H1 (cell line): ENCODE measurements around the gene EGFR. TPM values are rescaled to one million over a fixed set of nuclear protein-coding genes. Genes with fewer than 3 reads are reported as not detected.

Experiments
- CTCF ChIA-PET: fragments of 300-600 bp; sonication (Branson Sonifier 250); formaldehyde crosslinking; loops from one replicate; lab custom pipeline; 2021; ENCODE audit not compliant: partially characterized antibody; lab: Charles Lee
- POLR2A ChIA-PET: fragments of 300-600 bp; sonication (Branson Sonifier 250); formaldehyde crosslinking; loops from one replicate; lab custom pipeline; 2021; ENCODE audit warnings: inconsistent platforms; ENCODE audit not compliant: partially characterized antibody; lab: Charles Lee
- DNase-seq, 2 experiments: peaks; one replicate each; pipeline versions ENCODE4 v3.0.0 to v3.0.0-alpha.2; 2010 to 2022; ENCODE audit warnings: low spot score in 2 of 2, low read depth in 1 of 2, mixed read lengths in 1 of 2
- FAIRE-seq: peaks from 2 replicates; lab custom pipeline; 2011; peaks lifted over from hg19 to GRCh38; lab: Jason Lieb, UNC
- H2AFZ ChIP-seq: 2 replicates; pipeline ENCODE4 v1.8.1; 2012; ENCODE audit warnings: low read length, inconsistent platforms
- H2AK5ac ChIP-seq: 2 replicates; pipeline ENCODE4 v1.6.1; 2013; ENCODE audit warnings: low read depth, low read length
- H2BK120ac ChIP-seq: replicated peaks from 2 replicates; pipeline ENCODE3; 2013; ENCODE audit warnings: low read depth, low read length, inconsistent platforms
- H2BK12ac ChIP-seq: 2 replicates; pipeline ENCODE4 v1.6.1; 2013; ENCODE audit warnings: low read depth, low read length
- H2BK15ac ChIP-seq: 2 replicates; pipeline ENCODE4 v1.6.1; 2013; ENCODE audit warnings: low read length
- H2BK20ac ChIP-seq: 2 replicates; pipeline ENCODE4 v1.6.1; 2013; ENCODE audit warnings: low read length
- H2BK5ac ChIP-seq: 2 replicates; pipeline ENCODE4 v1.6.1; 2013; ENCODE audit warnings: low read depth, low read length
- H3K14ac ChIP-seq: 2 replicates; pipeline ENCODE4 v1.6.1; 2013; ENCODE audit warnings: inconsistent platforms; ENCODE audit not compliant: insufficient read length
- H3K18ac ChIP-seq: 2 replicates; pipeline ENCODE4 v1.6.1; 2013; ENCODE audit warnings: low read length; ENCODE audit errors: extremely low read depth
- H3K23ac ChIP-seq: 2 replicates; pipeline ENCODE4 v1.6.1; 2013; ENCODE audit warnings: inconsistent platforms; ENCODE audit not compliant: insufficient read length
- H3K23me2 ChIP-seq: 2 replicates; pipeline ENCODE4 v1.6.1; 2013; ENCODE audit warnings: low read depth, low read length
- H3K27ac ChIP-seq: 2 replicates; pipeline ENCODE4 v1.6.1; 2011; ENCODE audit warnings: low read depth, low read length, inconsistent platforms
- H3K27me3 ChIP-seq, 4 experiments: replicated peaks in 1 of 4; 1 replicate in 1 of 4; 2 replicates in 3 of 4; pipeline versions ENCODE4 v1.6.1 to v1.8.1; 2011 to 2013; ENCODE audit warnings: low read length in 3 of 4, mild to moderate bottlenecking in 3 of 4, inconsistent platforms in 2 of 4, mixed read lengths in 2 of 4, moderate library complexity in 1 of 4; ENCODE audit not compliant: control insufficient read depth in 3 of 4, insufficient read depth in 3 of 4; ENCODE audit errors: extremely low read depth in 1 of 4
- H3K36me3 ChIP-seq, 4 experiments: 2 replicates each; pipeline versions ENCODE4 v1.6.1 to v1.8.1; 2011 to 2013; ENCODE audit warnings: mild to moderate bottlenecking in 4 of 4, low read length in 3 of 4, moderate library complexity in 2 of 4, control low read depth in 1 of 4, inconsistent platforms in 1 of 4; ENCODE audit not compliant: insufficient read depth in 4 of 4, control insufficient read depth in 2 of 4
- H3K4ac ChIP-seq: replicated peaks from 2 replicates; pipeline ENCODE3; 2013; ENCODE audit warnings: low read length, low read depth, mixed read lengths, inconsistent platforms; ENCODE audit not compliant: insufficient read length
- H3K4me1 ChIP-seq, 4 experiments: replicated peaks in 1 of 4; 1 replicate in 1 of 4; 2 replicates in 3 of 4; pipeline versions ENCODE4 v1.6.1 to v1.8.1; 2011 to 2013; ENCODE audit warnings: low read length in 3 of 4, inconsistent platforms in 2 of 4, mixed read lengths in 1 of 4; ENCODE audit not compliant: insufficient read depth in 4 of 4, control insufficient read depth in 3 of 4
- H3K4me2 ChIP-seq, 2 experiments: 2 replicates each; pipeline versions ENCODE4 v1.6.1 to v1.8.1; 2011 to 2013; ENCODE audit warnings: low read depth in 2 of 2, low read length in 2 of 2, control low read depth in 1 of 2, inconsistent platforms in 1 of 2, mild to moderate bottlenecking in 1 of 2; ENCODE audit not compliant: insufficient read depth in 1 of 2
- H3K4me3 ChIP-seq, 4 experiments: fragments of 200-600, 300-600 bp in 1 of 4; sonication (generic), shearing (Covaris generic), sonication (Bioruptor Twin) in 1 of 4; 2 replicates each; pipeline versions ENCODE4 v1.5.1 to v1.8.1; 2011 to 2016; ENCODE audit warnings: low read length in 4 of 4, low read depth in 3 of 4, control low read depth in 2 of 4, inconsistent platforms in 2 of 4, mild to moderate bottlenecking in 2 of 4, mixed read lengths in 1 of 4, moderate library complexity in 1 of 4; ENCODE audit not compliant: insufficient read depth in 2 of 4; ENCODE audit errors: extremely low read depth in 1 of 4
- H3K56ac ChIP-seq: replicated peaks from 2 replicates; pipeline ENCODE3; 2013; ENCODE audit warnings: low read depth, mild to moderate bottlenecking, mixed read lengths, low read length, inconsistent platforms; ENCODE audit not compliant: insufficient read length
- H3K79me1 ChIP-seq: 2 replicates; pipeline ENCODE4 v1.6.1; 2013; ENCODE audit warnings: low read depth, low read length, control low read depth
- H3K79me2 ChIP-seq, 2 experiments: 2 replicates each; pipeline versions ENCODE4 v1.6.1 to v1.8.1; 2012 to 2013; ENCODE audit warnings: low read length in 2 of 2, mild to moderate bottlenecking in 2 of 2, inconsistent platforms in 1 of 2; ENCODE audit not compliant: insufficient read depth in 2 of 2, control insufficient read depth in 1 of 2
- H3K9ac ChIP-seq, 4 experiments: replicated peaks in 1 of 4; 1 replicate in 1 of 4; 2 replicates in 3 of 4; pipeline versions ENCODE4 v1.6.1 to v1.8.1; 2011 to 2013; ENCODE audit warnings: low read depth in 3 of 4, low read length in 3 of 4, control low read depth in 2 of 4, mild to moderate bottlenecking in 2 of 4, moderate library complexity in 2 of 4, inconsistent platforms in 1 of 4; ENCODE audit errors: extremely low read depth in 1 of 4
- H3K9me3 ChIP-seq, 2 experiments: 2 replicates each; pipeline versions ENCODE4 v1.6.1 to v1.8.1; 2012 to 2013; ENCODE audit warnings: mild to moderate bottlenecking in 2 of 2, moderate library complexity in 2 of 2, control low read depth in 1 of 2, inconsistent platforms in 1 of 2, low read depth in 1 of 2, low read length in 1 of 2, mixed read lengths in 1 of 2; ENCODE audit not compliant: insufficient read depth in 2 of 2
- H4K20me1 ChIP-seq, 2 experiments: replicated peaks in 1 of 2; 2 replicates each; pipeline versions ENCODE3 to v1.8.1; 2011 to 2013; ENCODE audit warnings: inconsistent platforms in 2 of 2, low read length in 2 of 2, mild to moderate bottlenecking in 1 of 2; ENCODE audit not compliant: insufficient read depth in 2 of 2, control insufficient read depth in 1 of 2
- H4K5ac ChIP-seq: 2 replicates; pipeline ENCODE4 v1.6.1; 2013; ENCODE audit warnings: low read length, low read depth, mixed read lengths, inconsistent platforms; ENCODE audit not compliant: insufficient read length
- H4K8ac ChIP-seq: 2 replicates; pipeline ENCODE4 v1.8.0; 2013; ENCODE audit warnings: mild to moderate bottlenecking, moderate library complexity, low read length, inconsistent platforms; ENCODE audit not compliant: insufficient read depth; ENCODE audit errors: extremely low read depth
- H4K91ac ChIP-seq: replicated peaks from 2 replicates; pipeline ENCODE3; 2013; ENCODE audit warnings: low read length, mixed read lengths, inconsistent platforms; ENCODE audit not compliant: insufficient read length
- ASH2L ChIP-seq: fragments of 200-600, 300-600 bp; sonication (generic); IDR thresholded peaks from one replicate; pipeline ENCODE4 v1.7.1; 2017; ENCODE audit warnings: low read length
- BRCA1 ChIP-seq: IDR thresholded peaks from 2 replicates; pipeline ENCODE4 v1.6.1; 2012; ENCODE audit warnings: low read depth, low read length, improper control_type of control experiment
- CEBPB ChIP-seq: IDR thresholded peaks from 2 replicates; pipeline ENCODE4 v1.6.1; 2012; ENCODE audit warnings: low read depth, low read length
- KDM1A ChIP-seq: fragments of 200-600, 300-600 bp; sonication (generic); IDR thresholded peaks from 2 replicates; pipeline ENCODE4 v1.7.1; 2016; ENCODE audit warnings: mild to moderate bottlenecking, low read length, borderline replicate concordance
- KDM5A ChIP-seq: fragments of 200-600 bp; IDR thresholded peaks from 2 replicates; pipeline ENCODE4 v1.7.1; 2012; ENCODE audit warnings: mild to moderate bottlenecking, low read length, inconsistent platforms, mixed read lengths
- MAX ChIP-seq: IDR thresholded peaks from 2 replicates; pipeline ENCODE4 v1.6.1; 2012; ENCODE audit warnings: inconsistent platforms
- NRF1 ChIP-seq: IDR thresholded peaks from 2 replicates; pipeline ENCODE4 v1.6.1; 2011; ENCODE audit warnings: mild to moderate bottlenecking, low read depth, low read length, improper control_type of control experiment
- PHF8 ChIP-seq: fragments of 200-600 bp; sonication (generic); conservative IDR thresholded peaks from 2 replicates; pipeline ENCODE4 v1.7.1; 2012; ENCODE audit warnings: low read depth, mild to moderate bottlenecking, inconsistent platforms, low read length, moderate library complexity
- POLR2AphosphoS5 ChIP-seq: IDR thresholded peaks from 2 replicates; pipeline ENCODE4 v1.6.1; 2011; ENCODE audit warnings: low read depth, low read length
- RAD21 ChIP-seq, 2 experiments: IDR thresholded peaks in 1 of 2; conservative IDR thresholded peaks in 1 of 2; 2 replicates each; pipeline ENCODE4 v1.6.1; 2011; ENCODE audit warnings: low read depth in 2 of 2, low read length in 2 of 2, improper control_type of control experiment in 1 of 2, inconsistent platforms in 1 of 2, mild to moderate bottlenecking in 1 of 2, moderate library complexity in 1 of 2
- RFX5 ChIP-seq: IDR thresholded peaks from 2 replicates; pipeline ENCODE4 v1.6.1; 2011; ENCODE audit warnings: low read depth, low read length, improper control_type of control experiment, borderline replicate concordance
- SP2 ChIP-seq: IDR thresholded peaks from 2 replicates; pipeline ENCODE4 v1.6.1; 2012; ENCODE audit warnings: mild to moderate bottlenecking, low read length, inconsistent platforms
- TEAD4 ChIP-seq: IDR thresholded peaks from 2 replicates; pipeline ENCODE4 v1.6.1; 2012; ENCODE audit warnings: low read depth, low read length, inconsistent platforms, mixed read lengths
- USF2 ChIP-seq: IDR thresholded peaks from 2 replicates; pipeline ENCODE4 v1.6.1; 2011; ENCODE audit warnings: low read length, improper control_type of control experiment
- WGBS, 2 experiments: shearing (Covaris generic) in 1 of 2; methylation state at CpG; one replicate each; pipeline versions ENCODE4 v1.1.6 to v1.1.7; 2013 to 2015; ENCODE audit warnings: low lambda C conversion rate in 2 of 2, mixed read lengths in 2 of 2, inconsistent platforms in 1 of 2, low coverage in 1 of 2, missing lambda C conversion rate in 1 of 2; ENCODE audit not compliant: insufficient replicate concordance in 2 of 2, insufficient coverage in 1 of 2, insufficient read length in 1 of 2; ENCODE audit errors: extremely low coverage in 1 of 2, missing lambda C conversion rate in 1 of 2; 5-methylcytosine and 5-hydroxymethylcytosine counted together
- polyA plus RNA-seq, 7 experiments: library from polyadenylated mRNA; depleted of rRNA in 3 of 7; stranded (reverse) in 5 of 7; unstranded in 2 of 7; fragments of >200 nt in 5 of 7; fragments of 200-250 nt in 2 of 7; gene quantifications; 1 replicate in 5 of 7; 2 replicates in 1 of 7; 4 replicates in 1 of 7; pipeline versions ENCODE4 v1.2.1 to v1.2.3, GENCODE V29; 2011 to 2013; ENCODE audit warnings: missing spikeins in 2 of 7, mixed read lengths in 2 of 7
- total RNA-seq: library from RNA; stranded (reverse); fragmentation: NEBNext Ultra II Directional; extraction: Animal tissue kit (Norgen Biotek cat#: 25700); gene quantifications from 2 replicates; pipeline ENCODE4 v1.2.1, GENCODE V29; 2021

EGFR gene
- total and polyA plus RNA-seq, 2 of the 8 experiments (the other 6 are each of a cell fraction or from before 2014, with no cell fraction given), result 1.9 to 5.8 TPM

- Histone ChIP-seq H4K8ac (no peak overlapping the region), H3K79me2 (no peaks in the 10 kb centered on the region), H3K23me2 (peaks cover 2% of the 10 kb centered on the region; the same call in 1 of the 2 replicates), H4K5ac (no peak overlapping the region), H3K23ac (no peak overlapping the region), H3K4me3 (no peak overlapping the region), H3K9me3 (no peaks in the 10 kb centered on the region), H4K20me1 (peaks cover 0 to 4% of the 10 kb centered on the region in 2 experiments), H2BK12ac (no peak overlapping the region), H3K18ac (no peak overlapping the region), H3K56ac (no peak overlapping the region), H3K27me3 (peaks cover 0 to 16% (median 9%) of the 10 kb centered on the region in 4 experiments; a peak in 5 of 7 replicates), H3K9ac (no peak overlapping the region), H3K27ac (no peak overlapping the region), H3K36me3 (no peaks in the 10 kb centered on the region), H3K14ac (no peak overlapping the region), H2BK20ac (no peak overlapping the region), H2BK15ac (no peak overlapping the region), H3K4ac (no peak overlapping the region), H4K91ac (no peak overlapping the region), H2BK5ac (no peak overlapping the region), H2AFZ (no peak overlapping the region), H3K79me1 (no peaks in the 10 kb centered on the region), H2BK120ac (no peak overlapping the region), H3K4me2 (no peak overlapping the region), H3K4me1 (no peaks in the 10 kb centered on the region; a peak in 1 of 7 replicates), H2AK5ac (no peak overlapping the region)
- DNase-seq (no peak), FAIRE-seq (no peak)
- ChIA-PET CTCF (no interaction called here), POLR2A (no interaction called here)
- 73% methylated on average over 9 of the region's 9 CpGs; no CpG with 5 or more reads in 1 of the 2 experiments for WGBS, 2 experiments
- TF ChIP-seq CEBPB (no peak), BRCA1 (no peak), TEAD4 (no peak), PHF8 (no peak), ASH2L (no peak), MAX (no peak), RAD21 (IDR thresholded peaks at IDR 0.05 in 1 of 2, conservative IDR thresholded peaks at IDR 0.05 in 1 of 2; ENCODE audit: low read depth in 2 of 2, low read length in 2 of 2) (no peak), USF2 (no peak), KDM1A (no peak), KDM5A (no peak), RFX5 (no peak), SP2 (no peak), NRF1 (no peak), POLR2AphosphoS5 (no peak)
Measured at GRCh38 chr7:55260171-55260570, 241.4 kb downstream of the EGFR start.
